GM18861 (cell line): ENCODE results near the gene ATF7.
"Not testable (repeated sequence)": the region's sequence is repeated elsewhere in the genome, so short reads cannot be mapped to it uniquely, and the experiment has no call there.

Source experiments
- ATAC-seq: cut with Tn5 transposase; IDR thresholded peaks from one replicate; pipeline ENCODE4 v1.9.1; 2021; ENCODE audit not compliant: unreplicated experiment

The ATF7 gene

GRCh38 chr12:53599579-53599978 is 26.6 kb downstream of the ATF7 start:
- ATAC-seq: no peak

- not testable (repeated sequence) for ATAC-seq
Observed at GRCh38 chr12:53598971-53599370, 27.2 kb downstream of the ATF7 start.

- no peak for ATAC-seq
Observed at GRCh38 chr12:53596920-53597363, 29.2 kb downstream of the ATF7 start.

GRCh38 chr12:53594897-53595615 is 31.1 kb downstream of the ATF7 start:
- no peak for ATAC-seq

GRCh38 chr12:53593707-53594106 is 32.5 kb downstream of the ATF7 start:
- no peak for ATAC-seq

DNA sequence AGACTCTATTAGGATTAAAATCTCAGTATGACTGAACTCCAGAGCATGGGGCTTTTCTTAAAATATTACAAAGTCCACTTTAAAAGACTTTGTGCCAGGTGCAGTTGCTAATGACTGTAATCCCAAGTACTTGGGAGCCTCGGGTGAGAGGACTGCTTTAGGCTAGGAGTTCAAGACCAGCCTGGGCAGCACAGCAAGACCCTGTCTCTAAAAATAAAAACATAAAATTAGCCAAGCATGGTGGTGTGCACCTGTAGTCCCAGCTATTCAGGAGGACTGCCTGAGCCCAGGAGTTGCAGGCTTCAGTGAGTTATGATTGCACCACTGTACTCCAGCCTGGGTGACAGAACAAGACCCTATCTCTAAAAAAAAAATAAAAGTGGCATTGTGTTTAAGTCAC is 33.2 kb downstream of the ATF7 start:
- no peak for ATAC-seq

DNA sequence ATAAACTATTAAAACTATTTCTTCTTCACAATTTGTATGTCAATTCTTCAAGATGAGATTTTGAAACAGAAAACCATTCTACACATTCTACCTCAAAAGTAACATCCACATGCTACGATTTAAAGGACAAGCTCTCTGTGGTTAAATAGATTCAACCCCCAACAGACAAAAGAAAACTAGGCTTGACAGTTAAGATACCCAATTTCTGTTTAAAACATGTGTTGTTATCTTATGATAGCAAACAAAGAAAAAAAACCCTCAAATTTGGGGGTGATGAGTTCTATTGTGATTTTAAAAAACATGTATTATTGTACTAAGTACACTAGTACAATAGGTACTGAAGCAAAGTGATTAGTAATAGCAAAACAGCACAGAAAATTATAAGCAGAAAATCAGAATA is 33.8 kb downstream of the ATF7 start:
- ATAC-seq: no peak

- no peak for ATAC-seq
Observed at GRCh38 chr12:53591301-53592206, 34.6 kb downstream of the ATF7 start.

- ATAC-seq: no peak
Observed at GRCh38 chr12:53590652-53591051, 35.5 kb downstream of the ATF7 start.

- no peak for ATAC-seq
Observed at GRCh38 chr12:53589915-53590314, 36.3 kb downstream of the ATF7 start.

DNA sequence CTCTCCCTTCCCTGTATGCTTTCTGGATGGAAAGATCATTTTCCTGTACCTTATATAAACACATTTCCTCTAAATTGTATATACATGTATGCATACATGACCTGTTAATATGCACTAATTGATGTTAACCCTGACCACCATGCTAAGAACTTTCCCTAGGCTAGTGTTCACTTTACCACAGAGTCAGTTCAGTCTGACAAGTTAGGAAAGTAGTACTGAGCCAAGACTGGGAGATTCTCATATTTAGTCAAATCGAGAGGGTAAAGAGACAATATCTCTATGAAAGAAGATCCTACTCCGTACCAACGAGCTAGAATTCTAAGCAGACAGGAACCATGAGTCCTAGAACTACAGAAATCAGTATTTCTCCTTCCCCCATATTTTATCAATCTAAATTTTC is 36.8 kb downstream of the ATF7 start:
- ATAC-seq: no peak

GRCh38 chr12:53588123-53588522 is 38.1 kb downstream of the ATF7 start:
- no peak for ATAC-seq

GRCh38 chr12:53586745-53587144 is 39.4 kb downstream of the ATF7 start:
- no peak for ATAC-seq

DNA sequence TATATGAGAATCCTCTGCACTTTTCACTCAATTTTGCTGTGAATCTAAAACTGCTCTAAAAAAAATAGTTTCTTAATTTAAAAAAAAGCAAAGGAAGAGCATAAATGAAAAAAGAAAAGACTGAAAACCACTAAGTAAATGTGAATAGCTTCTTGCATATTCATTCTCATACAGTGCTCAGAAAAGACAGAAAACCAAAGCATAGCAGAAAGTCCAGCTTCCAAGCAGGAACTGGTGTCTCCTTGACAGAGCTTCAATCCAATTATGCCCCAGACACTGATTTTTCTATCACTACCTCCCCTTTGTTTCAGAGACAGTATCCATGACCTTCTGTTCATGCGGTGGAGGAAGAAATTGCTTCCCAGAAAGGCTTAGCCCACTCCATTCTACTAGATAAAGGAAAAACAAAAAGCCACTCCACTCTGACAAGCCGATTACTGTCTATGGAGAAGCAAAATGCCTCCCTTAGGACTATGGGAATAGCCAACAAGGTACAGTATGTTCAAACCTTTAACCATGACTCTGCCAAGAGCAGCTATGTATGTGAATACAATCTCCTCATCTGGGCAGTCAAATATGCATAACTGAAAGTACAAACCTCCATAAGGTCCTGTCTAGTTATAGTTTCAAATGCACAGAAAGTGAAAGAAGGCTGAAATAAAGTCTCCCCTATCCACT is 40.6 kb downstream of the ATF7 start:
- peak; percentile 59 for ATAC-seq

GRCh38 chr12:53579545-53579955 is 46.6 kb downstream of the ATF7 start:
- ATAC-seq: peak; percentile 74

DNA sequence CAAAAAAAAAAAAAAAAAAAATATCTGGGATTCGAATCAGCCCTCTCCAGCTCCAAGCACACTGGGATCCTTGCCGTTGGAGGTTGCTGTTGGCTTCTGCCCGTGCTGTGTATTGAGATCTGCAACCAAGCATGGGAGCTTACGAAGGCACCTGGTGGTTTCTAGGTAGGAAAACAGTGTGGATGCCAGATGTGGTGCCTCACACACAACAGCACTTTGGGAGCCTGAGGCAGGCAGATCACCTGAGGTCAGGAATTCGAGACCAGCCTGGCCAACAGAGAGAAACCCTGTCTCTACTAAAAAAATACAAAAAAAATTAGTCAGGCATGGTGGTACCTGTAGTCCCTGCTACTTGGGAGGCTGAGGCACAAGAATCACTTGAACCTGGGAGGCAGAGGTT is 47.4 kb downstream of the ATF7 start:
- ATAC-seq: no peak

DNA sequence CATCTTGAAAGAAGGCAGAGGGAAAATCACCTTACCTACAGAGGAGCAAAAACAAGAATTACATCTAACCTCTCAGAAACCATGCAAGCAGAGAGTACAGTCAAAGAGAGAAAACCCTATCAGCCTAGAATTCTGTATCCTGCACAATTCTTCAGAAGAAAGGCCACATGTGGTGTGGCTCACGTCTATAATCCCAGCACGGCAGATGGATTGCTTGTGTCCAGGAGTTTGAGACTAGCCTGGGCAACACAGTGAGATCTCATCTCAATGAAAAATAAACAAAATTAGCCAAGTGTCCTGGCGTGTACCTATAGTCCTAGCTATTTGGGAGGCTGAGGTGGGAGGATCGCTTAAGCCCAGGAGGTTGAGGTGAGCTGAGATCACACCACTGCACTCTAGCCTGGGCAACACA is 48.2 kb downstream of the ATF7 start:
- no peak for ATAC-seq

DNA sequence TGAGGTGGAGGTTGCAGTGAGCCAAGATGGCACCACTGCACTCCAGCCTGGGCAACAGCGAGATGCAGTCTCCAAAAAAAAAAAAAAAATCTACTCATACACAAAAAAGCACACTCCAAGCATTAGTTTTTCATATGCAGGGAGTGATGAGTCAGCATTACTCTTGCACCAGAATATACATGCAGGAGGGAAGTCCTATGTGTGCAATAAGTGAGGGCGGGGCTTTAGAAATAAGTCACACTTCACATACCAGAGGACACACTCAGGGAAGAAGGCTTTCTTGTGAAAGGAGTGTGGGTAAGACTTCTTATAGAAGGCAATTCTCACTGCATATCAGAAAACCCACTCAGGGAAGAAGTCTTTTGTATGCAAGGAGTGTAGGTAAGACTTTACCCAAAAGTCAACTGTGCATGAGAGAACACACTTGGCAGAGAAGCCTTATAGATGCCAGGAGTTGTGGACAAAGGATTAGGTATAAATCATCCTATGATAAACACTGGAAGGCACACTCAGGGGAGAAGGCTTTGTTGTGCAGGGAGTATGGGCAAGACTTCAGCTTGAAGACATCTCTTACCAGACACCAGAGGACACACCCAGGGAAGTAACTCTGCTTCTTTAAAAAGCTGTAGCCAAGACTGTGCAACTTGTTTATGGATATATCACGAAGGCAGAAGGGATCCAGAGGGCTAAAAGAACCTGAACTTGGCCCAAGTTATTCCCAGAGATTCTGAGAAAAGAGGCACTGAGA is 50.5 kb downstream of the ATF7 start:
- ATAC-seq: no peak

DNA sequence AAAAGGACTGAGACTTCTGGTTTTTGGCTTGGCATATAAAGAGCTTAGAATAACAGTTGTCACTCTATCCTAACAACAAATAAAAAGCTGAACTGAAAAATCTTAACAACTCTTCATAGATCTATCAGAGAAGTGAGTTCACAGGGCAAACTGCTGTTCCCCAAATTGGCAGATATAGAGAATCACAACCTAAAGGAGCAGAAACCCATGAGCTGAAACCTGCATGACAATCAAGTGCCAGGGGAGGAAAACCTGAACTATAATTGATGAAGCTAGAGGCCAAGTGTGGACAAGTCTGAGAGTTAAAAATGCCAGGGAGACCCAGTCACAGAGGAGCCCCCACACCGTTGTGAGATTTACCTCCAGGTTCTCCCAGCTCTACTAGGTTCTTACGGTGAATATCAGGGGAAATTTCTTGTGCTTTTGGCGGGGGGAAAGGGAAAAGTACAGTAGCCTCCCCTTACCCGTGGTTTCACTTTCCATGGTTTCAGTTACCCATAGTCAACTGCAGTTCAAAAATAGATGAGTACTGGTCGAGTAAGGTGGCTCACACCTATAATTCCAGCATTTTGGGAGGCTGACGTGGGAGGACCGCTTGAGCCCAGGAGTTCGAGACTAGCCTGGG is 53.9 kb downstream of the ATF7 start:
- ATAC-seq: no peak

DNA sequence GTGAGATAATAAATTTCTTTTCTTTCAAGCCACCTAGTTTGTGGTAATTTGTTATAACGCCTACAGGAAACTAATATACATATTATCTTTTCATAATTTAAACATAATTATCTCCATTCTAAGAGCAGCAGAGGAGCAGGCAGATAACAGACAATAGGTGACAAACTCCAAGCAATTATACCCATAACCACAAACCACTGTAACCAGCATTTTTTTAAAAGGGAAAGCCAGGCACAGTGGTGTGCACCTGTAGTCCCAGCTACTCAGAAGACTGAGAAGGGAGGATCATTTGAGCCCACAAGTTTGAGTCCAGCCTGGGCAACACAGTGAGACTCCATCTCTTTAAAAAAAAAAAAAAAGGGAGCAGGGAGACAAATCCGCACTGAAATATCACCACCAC is 54.9 kb downstream of the ATF7 start:
- ATAC-seq: no peak
